PC-9 (cell line): Measurements from ENCODE around the gene KCTD6. TPM values are rescaled to one million over a fixed set of nuclear protein-coding genes. Genes with fewer than 3 reads are reported as not detected.

Experiments
- BruUV-seq: library from RNA; stranded (reverse); fragments of 400-500 nt; replicated peaks from 2 replicates; lab custom pipeline; 2021; lab: Mats Ljungman, UMichigan
- CTCF ChIA-PET: fragments of 300-600 bp; sonication (Branson Sonifier 250); formaldehyde crosslinking; loops from one replicate; lab custom pipeline; 2022; ENCODE audit warnings: antibody characterized with exemption; lab: Charles Lee
- POLR2A ChIA-PET: fragments of 300-600 bp; sonication (Branson Sonifier 250); formaldehyde crosslinking; loops from one replicate; lab custom pipeline; 2022; ENCODE audit warnings: antibody characterized with exemption; ENCODE audit not compliant: unreplicated experiment; lab: Charles Lee
- DNase-seq, 2 experiments: peaks; one replicate each; pipeline versions ENCODE4 v3.0.0 to v3.0.0-alpha.2; 2015 to 2022; ENCODE audit warnings: mixed read lengths in 1 of 2
- H2AFZ ChIP-seq: fragments of 200-600 bp; sonication (generic); 2 replicates; pipeline ENCODE4 v1.8.1; 2017; ENCODE audit warnings: antibody characterized with exemption
- H3F3A ChIP-seq: fragments of 200-600 bp; sonication (generic); 2 replicates; pipeline ENCODE4 v1.8.1; 2017; ENCODE audit warnings: antibody characterized with exemption, mild to moderate bottlenecking, low read depth; ENCODE audit not compliant: insufficient read depth
- H3K27ac ChIP-seq: fragments of 200-600 bp; sonication (generic); 2 replicates; pipeline ENCODE4 v1.6.1; 2016; ENCODE audit warnings: mixed run types
- H3K27me3 ChIP-seq: fragments of 200-600 bp; sonication (generic); 2 replicates; pipeline ENCODE4 v1.6.1; 2016; ENCODE audit warnings: low read depth, mixed run types; ENCODE audit not compliant: insufficient read depth
- H3K36me3 ChIP-seq: fragments of 200-600 bp; sonication (generic); 2 replicates; pipeline ENCODE4 v1.6.1; 2016; ENCODE audit warnings: low read depth, mixed run types
- H3K4me1 ChIP-seq: fragments of 200-600 bp; sonication (generic); replicated peaks from 2 replicates; pipeline ENCODE4 v1.6.1; 2016; ENCODE audit warnings: mixed run types; ENCODE audit not compliant: insufficient read depth
- H3K4me2 ChIP-seq: fragments of 200-600 bp; sonication (generic); 2 replicates; pipeline ENCODE4 v1.6.1; 2017; ENCODE audit warnings: mixed run types
- H3K4me3 ChIP-seq: fragments of 200-600 bp; sonication (generic); 2 replicates; pipeline ENCODE4 v1.6.1; 2016; ENCODE audit warnings: mixed run types
- H3K79me2 ChIP-seq: fragments of 200-600 bp; sonication (generic); 2 replicates; pipeline ENCODE4 v1.6.1; 2017; ENCODE audit warnings: low read depth, mixed run types
- H3K9me2 ChIP-seq: fragments of 200-600 bp; sonication (generic); 2 replicates; pipeline ENCODE4 v1.8.1; 2017; ENCODE audit warnings: mild to moderate bottlenecking; ENCODE audit not compliant: insufficient read depth
- H3K9me3 ChIP-seq: fragments of 200-600 bp; sonication (generic); 2 replicates; pipeline ENCODE4 v1.8.1; 2016; ENCODE audit warnings: low read depth; ENCODE audit not compliant: insufficient read depth
- H4K20me1 ChIP-seq: fragments of 200-600 bp; sonication (generic); 2 replicates; pipeline ENCODE4 v1.8.1; 2017; ENCODE audit not compliant: insufficient read depth
- EZH2 ChIP-seq: fragments of 200-600 bp; sonication (generic); IDR thresholded peaks from 2 replicates; pipeline ENCODE4 v1.8.0; 2017; ENCODE audit warnings: antibody characterized with exemption, low read depth
- intact Hi-C: fragments of 100-400 bp; cut with micrococcal nuclease; formaldehyde crosslinking; loops from one replicate; pipeline ENCODE4 v1.10.0; 2022; ENCODE audit not compliant: unreplicated experiment
- total RNA-seq: library from RNA; stranded (reverse); gene quantifications from 2 replicates; pipeline ENCODE4 v1.2.3, GENCODE V29; 2021
- TF ChIP-seq, protein P1 (sequence below): fragments of 200-600 bp; sonication (generic); conservative IDR thresholded peaks from 2 replicates; pipeline ENCODE4 v1.6.1; 2017; ENCODE audit warnings: mixed run types, antibody characterized with exemption, mild to moderate bottlenecking, moderate library complexity

Gene KCTD6
- total RNA-seq, 1 experiment from 2014 or later, result 10.3 TPM

DNA sequence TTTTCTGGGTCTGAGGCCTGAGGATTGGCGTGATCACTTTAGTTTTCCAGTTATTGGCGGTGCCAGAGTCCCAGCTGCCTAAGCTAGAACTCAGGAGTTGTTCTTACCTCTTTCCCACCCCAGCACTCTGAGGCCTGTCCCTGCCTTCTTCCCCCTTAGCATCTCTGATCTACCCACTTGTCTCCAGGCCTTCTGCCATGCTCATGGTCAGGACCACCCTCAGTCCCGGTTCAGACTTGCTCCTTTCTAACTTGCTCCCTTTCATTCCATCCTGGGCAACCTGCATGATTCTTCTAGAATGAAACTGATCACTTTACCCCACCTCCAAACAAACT lies 29.4 kb downstream of the KCTD6 start:
- peaks cover 4% of the 10 kb centered on the region; the same call in 1 of the 2 replicates for H3F3A ChIP-seq
- no peak for DNase-seq
- no peaks in the 10 kb centered on the region for H3K9me3 ChIP-seq
- no peak overlapping the region for H2AFZ ChIP-seq
- no peak overlapping the region for H3K4me3 ChIP-seq
- intact Hi-C loops, result no loop called here
- no peaks in the 10 kb centered on the region for H3K36me3 ChIP-seq
- H3K4me1 ChIP-seq, result peaks cover 15% of the 10 kb centered on the region
- no peaks in the 10 kb centered on the region for H3K79me2 ChIP-seq
- no peaks in the 10 kb centered on the region for H3K9me2 ChIP-seq
- H3K27me3 ChIP-seq, result no peaks in the 10 kb centered on the region
- H4K20me1 ChIP-seq, result no peaks in the 10 kb centered on the region
- POLR2A ChIA-PET, result no interaction called here
- CTCF ChIA-PET, result no interaction called here
- H3K4me2 ChIP-seq, result no peak overlapping the region
- TF ChIP-seq, protein P1, sequence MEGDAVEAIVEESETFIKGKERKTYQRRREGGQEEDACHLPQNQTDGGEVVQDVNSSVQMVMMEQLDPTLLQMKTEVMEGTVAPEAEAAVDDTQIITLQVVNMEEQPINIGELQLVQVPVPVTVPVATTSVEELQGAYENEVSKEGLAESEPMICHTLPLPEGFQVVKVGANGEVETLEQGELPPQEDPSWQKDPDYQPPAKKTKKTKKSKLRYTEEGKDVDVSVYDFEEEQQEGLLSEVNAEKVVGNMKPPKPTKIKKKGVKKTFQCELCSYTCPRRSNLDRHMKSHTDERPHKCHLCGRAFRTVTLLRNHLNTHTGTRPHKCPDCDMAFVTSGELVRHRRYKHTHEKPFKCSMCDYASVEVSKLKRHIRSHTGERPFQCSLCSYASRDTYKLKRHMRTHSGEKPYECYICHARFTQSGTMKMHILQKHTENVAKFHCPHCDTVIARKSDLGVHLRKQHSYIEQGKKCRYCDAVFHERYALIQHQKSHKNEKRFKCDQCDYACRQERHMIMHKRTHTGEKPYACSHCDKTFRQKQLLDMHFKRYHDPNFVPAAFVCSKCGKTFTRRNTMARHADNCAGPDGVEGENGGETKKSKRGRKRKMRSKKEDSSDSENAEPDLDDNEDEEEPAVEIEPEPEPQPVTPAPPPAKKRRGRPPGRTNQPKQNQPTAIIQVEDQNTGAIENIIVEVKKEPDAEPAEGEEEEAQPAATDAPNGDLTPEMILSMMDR, result no peak
- no peak for TF ChIP-seq EZH2
- BruUV-seq, result no TSS peak
- H3K27ac ChIP-seq, result no peak overlapping the region

DNA sequence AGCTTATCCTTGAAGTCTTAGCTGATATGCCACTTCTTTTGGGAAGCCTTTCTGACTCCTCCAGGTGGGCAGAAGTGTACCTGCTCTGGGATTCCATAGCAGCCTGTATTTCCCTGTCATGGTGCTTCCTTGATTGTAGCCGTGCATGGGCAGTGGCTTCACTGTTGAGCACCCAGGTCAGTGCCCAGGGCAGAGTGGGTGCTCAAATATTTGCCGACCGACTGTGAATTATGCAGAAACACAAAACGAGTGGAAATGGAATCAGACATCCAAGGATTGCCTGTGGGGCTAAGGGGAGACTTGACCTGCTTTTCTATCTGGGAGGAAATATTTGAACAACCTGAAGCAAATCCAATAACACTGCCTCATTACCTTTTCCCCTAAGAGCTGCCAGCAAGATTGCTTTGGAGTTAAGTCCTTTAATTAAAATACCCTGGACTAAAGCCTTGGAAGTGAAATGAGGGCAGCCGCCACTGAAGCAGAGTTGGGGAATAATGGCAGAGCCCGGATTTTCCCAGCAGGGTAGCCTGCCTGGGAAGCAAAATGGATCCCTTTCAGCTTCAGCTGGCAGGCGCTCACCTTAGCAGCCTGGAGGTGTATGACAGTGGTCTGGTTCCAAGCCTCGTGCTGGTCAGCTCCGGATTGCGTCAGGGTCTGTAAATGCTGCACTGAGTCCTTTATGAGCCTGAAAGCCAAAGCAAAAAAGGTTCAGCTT lies 30.2 kb downstream of the KCTD6 start:
- BruUV-seq, result no TSS peak
- DNase-seq, result no peak
- no peaks in the 10 kb centered on the region for H3K9me2 ChIP-seq
- no peaks in the 10 kb centered on the region for H3K9me3 ChIP-seq
- H3K27me3 ChIP-seq, result no peaks in the 10 kb centered on the region
- H3K4me2 ChIP-seq, result no peak overlapping the region
- H3K27ac ChIP-seq, result no peak overlapping the region
- H3K36me3 ChIP-seq, result no peaks in the 10 kb centered on the region
- H3K4me3 ChIP-seq, result no peak overlapping the region
- H4K20me1 ChIP-seq, result no peaks in the 10 kb centered on the region
- peaks cover 20% of the 10 kb centered on the region for H3K4me1 ChIP-seq
- intact Hi-C loops, result no loop called here
- H2AFZ ChIP-seq, result no peak overlapping the region
- no peak for TF ChIP-seq EZH2
- TF ChIP-seq, protein P1, result no peak
- ChIA-PET POLR2A (no interaction called here), CTCF (no interaction called here)
- H3F3A ChIP-seq, result peaks cover 6% of the 10 kb centered on the region; the same call in 1 of the 2 replicates
- no peaks in the 10 kb centered on the region for H3K79me2 ChIP-seq

DNA sequence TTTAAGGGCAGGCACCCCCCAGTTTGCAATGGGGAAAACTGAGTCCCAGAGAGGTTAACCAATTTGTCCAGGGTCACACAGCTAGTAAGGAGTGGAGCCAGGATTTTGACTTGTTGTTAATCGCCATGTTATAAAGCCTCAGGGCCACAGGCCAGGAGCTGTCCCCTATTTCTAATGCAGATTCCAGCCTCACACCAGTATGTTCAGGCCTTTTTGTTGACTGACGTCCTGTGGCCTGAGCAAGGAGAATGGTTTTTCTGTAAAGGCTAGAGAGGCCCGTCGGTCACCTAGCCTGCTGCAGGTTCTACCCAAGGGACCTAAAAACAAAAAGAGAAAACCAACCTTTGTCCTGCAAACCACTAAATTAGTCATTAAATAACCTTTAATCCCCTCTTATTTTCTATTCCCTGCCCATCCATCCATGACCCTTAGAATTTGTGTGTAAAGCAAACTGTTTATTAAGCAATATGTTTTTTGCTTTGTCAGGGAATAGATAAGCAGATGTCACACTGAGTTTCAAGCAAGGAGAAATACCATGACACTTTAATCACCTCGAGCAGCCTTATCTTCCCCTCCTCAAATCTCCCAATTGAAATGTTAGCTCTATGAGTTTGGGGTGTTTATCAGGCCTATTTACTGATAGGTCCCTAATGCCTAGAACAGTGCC lies 31.0 kb downstream of the KCTD6 start:
- Histone ChIP-seq H3K27ac (no peak overlapping the region), H2AFZ (no peak overlapping the region), H3K4me2 (no peak overlapping the region), H3K4me3 (no peak overlapping the region), H4K20me1 (no peaks in the 10 kb centered on the region), H3K27me3 (no peaks in the 10 kb centered on the region), H3K79me2 (no peaks in the 10 kb centered on the region), H3K36me3 (no peaks in the 10 kb centered on the region), H3K9me2 (no peaks in the 10 kb centered on the region), H3K9me3 (no peaks in the 10 kb centered on the region), H3F3A (peaks cover 6% of the 10 kb centered on the region; the same call in 1 of the 2 replicates), H3K4me1 (peaks cover 22% of the 10 kb centered on the region)
- ChIA-PET POLR2A (no interaction called here), CTCF (no interaction called here)
- intact Hi-C loops, result no loop called here
- no peak for DNase-seq
- TF ChIP-seq EZH2, result no peak
- TF ChIP-seq, protein P1, result no peak
- no TSS peak for BruUV-seq
